ENCODE measurements around the gene ZBED2. TPM values are rescaled to one million over a fixed set of nuclear protein-coding genes. Genes with fewer than 3 reads are reported as not detected.

ZBED2 gene
- total RNA-seq, 2 donors from 2014 or later, result not detected

DNA sequence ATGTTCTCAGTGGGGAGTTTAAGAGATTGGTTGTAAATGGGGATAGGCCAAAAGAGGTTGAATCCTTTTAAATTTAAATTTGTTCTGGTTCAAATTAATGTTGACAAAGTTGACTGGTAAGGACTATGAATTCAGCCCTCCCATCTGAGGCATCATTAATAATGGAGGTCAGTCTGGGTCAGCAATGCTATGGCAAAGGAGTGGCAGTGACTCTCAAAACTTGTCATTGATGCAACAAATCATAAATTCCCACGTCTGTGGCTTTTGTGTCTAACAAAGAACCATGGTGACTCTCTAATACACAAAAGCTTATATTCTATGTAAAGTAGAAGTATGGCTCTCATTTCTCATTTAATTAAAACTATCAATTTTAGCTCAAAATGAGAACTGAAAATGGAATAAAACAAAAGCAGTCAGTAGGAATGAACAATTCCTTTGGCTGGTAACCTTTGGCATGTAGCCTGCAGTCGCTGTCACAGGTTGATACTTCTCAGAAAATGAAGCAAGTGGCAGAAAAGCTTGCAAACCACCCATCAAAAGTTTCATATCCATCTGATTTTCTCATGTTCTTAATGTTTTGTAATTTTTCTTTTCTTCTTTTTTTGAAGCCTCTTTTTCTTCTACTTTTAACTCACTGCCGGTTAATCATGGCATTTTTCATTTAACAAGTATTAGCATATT, 12.2 kb upstream of the ZBED2 start:
- intact Hi-C loops (cut with DNase I), result no loop called here
- no peak for DNase-seq (ENCODE audit: low spot score)

DNA sequence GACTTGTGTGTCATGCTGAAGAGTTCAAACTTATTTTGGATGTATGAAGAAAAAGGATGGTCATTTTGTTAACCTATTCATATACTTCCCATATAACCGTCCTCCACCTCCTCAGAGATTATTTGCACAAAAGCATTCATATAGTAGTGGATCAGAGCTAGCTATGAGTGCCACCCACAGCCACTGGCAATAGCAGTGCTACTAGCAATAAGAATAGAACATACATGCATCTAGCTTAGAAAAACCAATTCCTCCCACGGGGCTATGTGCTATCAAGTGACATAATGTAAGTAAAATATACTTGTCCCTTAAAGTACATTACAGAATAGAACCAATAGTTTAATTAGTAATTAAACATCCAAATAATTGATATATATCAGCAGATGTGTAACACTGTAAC, 10.3 kb upstream of the ZBED2 start:
- DNase-seq (ENCODE audit: low spot score), result no peak
- intact Hi-C loops (cut with DNase I), result no loop called here

- intact Hi-C loops (cut with DNase I), result no loop called here
Measured at GRCh38 chr3:111605018-111605417, 9.9 kb upstream of the ZBED2 start.

DNA sequence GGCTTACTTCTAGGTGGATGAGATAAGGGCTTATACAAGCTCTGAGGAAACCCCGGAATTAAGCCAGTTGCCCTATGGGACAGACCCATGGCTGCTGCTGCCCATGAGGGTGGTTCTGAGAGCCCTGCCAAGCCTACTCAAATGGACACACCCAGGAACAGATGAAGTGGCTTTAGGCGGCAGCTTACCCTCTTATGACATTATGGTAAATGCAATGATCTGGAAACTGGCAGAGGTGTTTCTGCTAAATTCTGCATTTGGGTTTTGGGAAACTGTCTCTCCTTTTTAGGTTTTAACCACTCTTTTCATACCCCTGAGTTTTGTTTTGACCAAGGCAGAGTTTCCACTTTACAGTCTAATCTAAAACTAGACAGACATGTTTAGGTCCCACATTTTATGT, 9.0 kb upstream of the ZBED2 start:
- DNase-seq (ENCODE audit: low spot score), result no peak
- intact Hi-C loops (cut with DNase I), result no loop called here

More at GRCh38 chr3:111605018-111605417, 9.9 kb upstream of the ZBED2 start:
- DNase-seq (ENCODE audit: low spot score), result no peak

DNA sequence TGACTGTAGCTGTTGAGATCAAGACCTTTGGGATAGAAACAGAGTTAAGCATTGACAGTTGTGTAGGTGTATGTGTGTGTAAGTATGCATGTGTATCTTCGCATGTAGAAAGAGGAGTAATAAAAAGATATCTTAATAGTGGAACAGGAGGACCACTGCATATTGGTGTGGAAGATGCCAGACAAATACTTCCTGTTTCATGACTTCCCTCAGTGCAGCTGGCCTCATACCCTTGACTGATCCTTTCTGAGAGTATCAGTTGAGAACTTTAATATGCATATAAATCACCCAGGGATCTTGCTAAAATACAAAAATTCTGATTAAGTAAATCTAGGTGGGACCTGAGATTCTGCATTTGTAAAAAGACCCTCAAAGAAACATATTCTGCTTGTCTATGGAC, 8.5 kb upstream of the ZBED2 start:
- intact Hi-C loops (cut with DNase I), result no loop called here
- no peak for DNase-seq (ENCODE audit: low spot score)

GRCh38 chr3:111601810-111602209, 6.7 kb upstream of the ZBED2 start:
- intact Hi-C loops (cut with DNase I), result no loop called here
- no peak for DNase-seq (ENCODE audit: low spot score)

- intact Hi-C loops (cut with DNase I), result no loop called here
- DNase-seq (ENCODE audit: low spot score), result no peak
Measured at GRCh38 chr3:111598552-111598951, 3.4 kb upstream of the ZBED2 start.

DNA sequence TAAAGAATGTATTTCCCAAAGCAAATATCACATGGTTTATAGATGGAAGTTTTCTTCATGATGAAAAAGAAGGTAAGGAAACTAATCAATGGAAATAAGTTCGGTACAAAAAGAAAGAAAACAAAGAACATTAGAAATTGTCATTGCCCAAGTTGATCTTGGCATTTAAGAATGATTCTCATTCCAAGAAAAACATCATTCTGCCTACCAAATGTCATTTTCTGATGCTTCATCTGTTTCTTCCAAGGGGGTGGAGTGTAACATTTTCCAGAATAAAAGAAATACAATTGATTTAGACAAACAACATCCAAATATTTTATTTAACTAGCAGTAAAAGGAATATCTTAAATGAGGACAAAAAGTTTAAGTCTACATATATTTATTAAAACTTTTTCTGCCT, 3.0 kb upstream of the ZBED2 start:
- intact Hi-C loops (cut with DNase I), result no loop called here
- no peak for DNase-seq (ENCODE audit: low spot score)

DNA sequence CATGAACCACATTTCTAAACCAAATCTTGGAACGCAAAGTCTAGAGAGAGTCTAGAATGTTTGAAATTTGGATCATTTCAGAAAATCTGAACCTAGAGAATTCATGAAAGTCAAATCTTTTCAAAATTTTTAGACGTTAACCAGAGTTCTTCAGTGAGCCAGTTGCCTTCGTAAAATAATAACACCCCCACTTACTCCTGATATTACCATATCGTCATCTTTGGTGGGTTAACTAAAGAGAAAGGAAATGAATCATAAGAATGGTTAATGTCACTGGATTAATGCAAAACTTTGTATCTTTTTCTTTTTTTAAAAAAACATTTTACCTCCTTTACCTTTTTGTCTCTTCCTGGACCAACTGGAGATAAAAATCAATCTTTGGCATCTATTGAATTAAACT, 1.2 kb upstream of the ZBED2 start:
- DNase-seq (ENCODE audit: low spot score), result no peak
- intact Hi-C loops (cut with DNase I), result no loop called here

DNA sequence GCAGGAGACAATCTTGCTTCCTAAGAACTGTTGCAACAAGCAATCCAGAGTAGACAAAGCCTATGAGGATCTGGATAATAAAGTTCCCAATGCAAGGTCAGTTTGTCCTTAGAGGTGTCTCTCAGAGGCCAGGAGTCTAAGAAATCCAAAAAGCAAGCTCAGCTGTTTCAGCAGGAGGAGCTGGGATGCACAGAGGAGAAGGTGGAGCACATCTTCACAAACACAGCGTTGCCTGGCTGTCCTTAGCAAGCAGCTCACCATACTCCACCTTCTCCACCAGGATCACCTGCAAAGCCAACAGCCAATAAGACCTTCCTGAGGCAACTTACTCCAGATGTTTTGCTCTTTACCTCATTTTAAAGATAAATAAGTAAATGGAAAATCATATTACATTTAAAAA, 365 bp downstream of the ZBED2 start:
- DNase-seq (ENCODE audit: low spot score), result no peak
- intact Hi-C loops (cut with DNase I), result no loop called here

- intact Hi-C loops (cut with DNase I), result no loop called here
- no peak for DNase-seq (ENCODE audit: low spot score)
Measured at GRCh38 chr3:111594205-111594604, 941 bp downstream of the ZBED2 start.

GRCh38 chr3:111593666-111594065, 1.5 kb downstream of the ZBED2 start:
- no peak for DNase-seq (ENCODE audit: low spot score)
- intact Hi-C loops (cut with DNase I), result no loop called here

- intact Hi-C loops (cut with DNase I), result no loop called here
- no peak for DNase-seq (ENCODE audit: low spot score)
Measured at GRCh38 chr3:111592936-111593335, 2.2 kb downstream of the ZBED2 start.

- intact Hi-C loops (cut with DNase I), result no loop called here
- DNase-seq (ENCODE audit: low spot score), result no peak
Measured at GRCh38 chr3:111592143-111592542, 3.0 kb downstream of the ZBED2 start.

GRCh38 chr3:111591555-111591954, 3.6 kb downstream of the ZBED2 start:
- no peak for DNase-seq (ENCODE audit: low spot score)
- intact Hi-C loops (cut with DNase I), result no loop called here

GRCh38 chr3:111590143-111590491, 5.0 kb downstream of the ZBED2 start:
- DNase-seq (ENCODE audit: low spot score), result no peak
- intact Hi-C loops (cut with DNase I), result no loop called here

- intact Hi-C loops (cut with DNase I), result no loop called here
- DNase-seq (ENCODE audit: low spot score), result no peak
Measured at GRCh38 chr3:111589303-111590142, 5.6 kb downstream of the ZBED2 start.

GRCh38 chr3:111588527-111588926, 6.6 kb downstream of the ZBED2 start:
- intact Hi-C loops (cut with DNase I), result no loop called here
- no peak for DNase-seq (ENCODE audit: low spot score)

DNA sequence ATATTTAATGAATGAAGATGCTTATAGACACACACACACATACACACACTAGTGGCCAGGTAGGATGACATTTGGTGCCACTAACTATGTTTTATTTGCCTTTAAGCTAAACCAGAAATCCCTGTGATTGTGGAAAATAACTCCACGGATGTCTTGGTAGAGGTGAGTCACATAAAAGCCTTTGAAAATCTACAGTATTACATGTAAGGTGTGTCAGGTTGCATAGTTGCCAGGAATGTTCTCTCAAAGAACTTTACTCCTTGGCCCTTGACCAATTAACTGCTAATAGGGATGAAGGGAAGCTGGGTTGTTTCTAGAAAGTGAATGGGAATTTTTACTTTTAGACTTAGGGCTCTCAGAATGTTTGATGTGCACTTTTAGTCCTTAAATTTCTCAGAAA, 9.9 kb downstream of the ZBED2 start:
- intact Hi-C loops (cut with DNase I), result no loop called here
- DNase-seq (ENCODE audit: low spot score), result no peak

DNA sequence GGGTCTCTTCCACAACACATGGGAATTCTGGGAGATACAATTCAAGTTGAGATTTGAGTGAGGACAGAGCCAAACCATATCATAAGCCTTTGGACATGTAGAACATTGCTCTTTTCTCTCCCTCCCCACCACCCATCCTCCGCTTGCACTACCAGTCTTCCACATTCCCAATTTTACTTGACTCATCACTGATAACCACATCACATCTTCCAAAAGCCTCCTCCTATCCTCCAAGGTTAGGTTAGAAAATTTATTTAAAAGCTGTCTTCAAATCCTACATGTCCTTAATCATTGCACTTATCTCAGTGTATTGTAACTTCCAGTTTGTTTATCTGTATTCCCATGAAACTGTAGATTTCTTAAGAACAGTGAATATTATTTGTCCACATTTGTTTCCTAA, 10.4 kb downstream of the ZBED2 start:
- intact Hi-C loops (cut with DNase I), result no loop called here
- DNase-seq (ENCODE audit: low spot score), result no peak

GRCh38 chr3:111582120-111582474, 13.0 kb downstream of the ZBED2 start:
- intact Hi-C loops (cut with DNase I), result no loop called here
- no peak for DNase-seq (ENCODE audit: low spot score)
